NCI-H128 (cell line): ENCODE measurements around the gene PON2.

Source experiments
- DNase-seq: peaks from one replicate; lab custom pipeline; 2025; ENCODE audit not compliant: unreplicated experiment; lab: John Stamatoyannopoulos, UW

PON2 gene

GRCh38 chr7:95446618-95447017 lies 11.8 kb upstream of the PON2 start:
- DNase-seq: no peak

GRCh38 chr7:95444796-95445195 lies 10.0 kb upstream of the PON2 start:
- no peak for DNase-seq

- no peak for DNase-seq
Measured at GRCh38 chr7:95441042-95441823, 6.4 kb upstream of the PON2 start.

- no peak for DNase-seq
Measured at GRCh38 chr7:95440394-95441038, 5.7 kb upstream of the PON2 start.

- DNase-seq: no peak
Measured at GRCh38 chr7:95436407-95436806, 1.6 kb upstream of the PON2 start.

GRCh38 chr7:95435422-95435780 lies 573 bp upstream of the PON2 start:
- no peak for DNase-seq

- no peak for DNase-seq
Measured at GRCh38 chr7:95433952-95434556, 774 bp downstream of the PON2 start.

- no peak for DNase-seq
Measured at GRCh38 chr7:95433129-95433528, 1.7 kb downstream of the PON2 start.

- DNase-seq: no peak
Measured at GRCh38 chr7:95432606-95433005, 2.2 kb downstream of the PON2 start.

GRCh38 chr7:95430864-95431263 lies 4.0 kb downstream of the PON2 start:
- DNase-seq: no peak

- DNase-seq: no peak
Measured at GRCh38 chr7:95429241-95429990, 5.4 kb downstream of the PON2 start.

- no peak for DNase-seq
Measured at GRCh38 chr7:95427914-95428516, 6.8 kb downstream of the PON2 start.

- DNase-seq: no peak
Measured at GRCh38 chr7:95427166-95427565, 7.7 kb downstream of the PON2 start.

GRCh38 chr7:95425694-95426093 lies 9.1 kb downstream of the PON2 start:
- DNase-seq: no peak

GRCh38 chr7:95424716-95425115 lies 10.1 kb downstream of the PON2 start:
- no peak for DNase-seq

- no peak for DNase-seq
Measured at GRCh38 chr7:95421847-95422444, 12.9 kb downstream of the PON2 start.

GRCh38 chr7:95421000-95421846 lies 13.6 kb downstream of the PON2 start:
- DNase-seq: no peak

- no peak for DNase-seq
Measured at GRCh38 chr7:95412075-95412474, 22.8 kb downstream of the PON2 start.

GRCh38 chr7:95411666-95412065 lies 23.2 kb downstream of the PON2 start:
- no peak for DNase-seq

GRCh38 chr7:95411036-95411435 lies 23.8 kb downstream of the PON2 start:
- no peak for DNase-seq
